ENCODE results near the gene PDK2. TPM values are rescaled to one million over a fixed set of nuclear protein-coding genes. Genes with fewer than 3 reads are reported as not detected.

The PDK2 gene
- total and polyA plus RNA-seq, 9 of the 15 experiments (the other 6 are each of a cell fraction or from before 2014, with no cell fraction given) = 0.03 to 2.5 (median 1.4) TPM

- TF ChIP-seq CGGBP1 (CRISPR knock-in tag; IDR thresholded peaks at IDR 0.05) (no peak), ELF2 (CRISPR knock-in tag; IDR thresholded peaks at IDR 0.05) (0 out of 2 replicates have a peak, but pooled peaks have one; percentile 35), ARID4B (CRISPR knock-in tag; IDR thresholded peaks at IDR 0.05) (peak; percentile 38; the same call in 1 of the 2 replicates), ZNF197 (CRISPR knock-in tag; IDR thresholded peaks at IDR 0.05; ENCODE audit: low read depth) (no peak), ZNF644 (tag; IDR thresholded peaks at IDR 0.05; ENCODE audit: low read depth) (no peak), FOXJ2 (tag; IDR thresholded peaks at IDR 0.05) (no peak), RAD51 (IDR thresholded peaks at IDR 0.05; ENCODE audit: borderline replicate concordance, low read depth) (no peak; the same call in 1 of the 2 replicates), CTBP1 (IDR thresholded peaks at IDR 0.05; ENCODE audit: borderline replicate concordance) (peak; percentile 42; the same call in 1 of the 2 replicates), ESRRA (IDR thresholded peaks at IDR 0.05; ENCODE audit: borderline replicate concordance, low read depth) (0 out of 2 replicates have a peak, but pooled peaks have one; percentile 24), USF1 (CRISPR knock-in tag; IDR thresholded peaks at IDR 0.05) (no peak), NR2C2 (CRISPR knock-in tag; IDR thresholded peaks at IDR 0.05) (no peak), NR2C2 (tag; IDR thresholded peaks at IDR 0.05) (no peak), SMARCC2 (IDR thresholded peaks at IDR 0.05; ENCODE audit: low read depth) (no peak), ZKSCAN8 (CRISPR knock-in tag; IDR thresholded peaks at IDR 0.05) (no peak), ZNF143 (CRISPR knock-in tag; IDR thresholded peaks at IDR 0.05) (no peak), THAP12 (CRISPR knock-in tag; IDR thresholded peaks at IDR 0.05) (no peak), TEAD1 (CRISPR knock-in tag; IDR thresholded peaks at IDR 0.05) (no peak), ZFP36 (IDR thresholded peaks at IDR 0.05; ENCODE audit: low read depth, low read length, partially characterized antibody) (no peak), HDGF (IDR thresholded peaks at IDR 0.05) (no peak), MEF2D (tag; conservative IDR thresholded peaks at IDR 0.05; ENCODE audit: low read depth) (no peak), RCOR1 (IDR thresholded peaks at IDR 0.05; ENCODE audit: borderline replicate concordance in 1 of 2, low read depth in 2 of 2, low read length in 2 of 2) (peak in 1 of 2 experiments; percentile 40; a peak in 1 of 4 replicates), C11orf30 (IDR thresholded peaks at IDR 0.05; ENCODE audit: low read depth) (no peak)
These were observed 19.8 kb downstream of the PDK2 start (continued) for GRCh38 chr17:50114849-50115357.

Measured in K562 (cell line).